Keratinocyte (primary cell): Measurements from ENCODE around the gene OR2L8. TPM values are rescaled to one million over a fixed set of nuclear protein-coding genes. Genes with fewer than 3 reads are reported as not detected.

Experiments
- DNase-seq: peaks from one replicate; pipeline ENCODE4 v3.0.0-alpha.2; 2011; ENCODE audit warnings: low read depth, missing footprints, low spot score
- FAIRE-seq: peaks from 2 replicates; lab custom pipeline; 2011; peaks lifted over from hg19 to GRCh38; lab: Jason Lieb, UNC
- H2AFZ ChIP-seq: 2 replicates; pipeline ENCODE4 v1.6.0; 2012; ENCODE audit warnings: low read length, control low read depth, inconsistent platforms; ENCODE audit not compliant: control insufficient read depth
- H3K27ac ChIP-seq: 2 replicates; pipeline ENCODE4 v1.5.1; 2011; ENCODE audit warnings: low read length; ENCODE audit not compliant: control insufficient read depth, insufficient read depth
- H3K27me3 ChIP-seq: 3 replicates; pipeline ENCODE4 v1.6.0; 2011; ENCODE audit warnings: low read length; ENCODE audit not compliant: control insufficient read depth, insufficient read depth; ENCODE audit errors: extremely low read depth
- H3K36me3 ChIP-seq, 2 experiments: 2 replicates in 1 of 2; 3 replicates in 1 of 2; pipeline ENCODE4 v1.5.1; 2011; ENCODE audit warnings: low read length in 2 of 2, mild to moderate bottlenecking in 1 of 2; ENCODE audit not compliant: control insufficient read depth in 2 of 2, insufficient read depth in 2 of 2; ENCODE audit errors: extremely low read depth in 1 of 2
- H3K4me1 ChIP-seq: 3 replicates; pipeline ENCODE4 v1.5.1; 2011; ENCODE audit warnings: low read length; ENCODE audit not compliant: control insufficient read depth, insufficient read depth; ENCODE audit errors: extremely low read depth
- H3K4me2 ChIP-seq: 3 replicates; pipeline ENCODE4 v1.6.0; 2011; ENCODE audit warnings: low read depth, low read length; ENCODE audit not compliant: control insufficient read depth, insufficient read depth; ENCODE audit errors: extremely low read depth
- H3K4me3 ChIP-seq, 3 experiments: fragments of 200-600 bp in 1 of 3; sonication (generic) in 1 of 3; 2 replicates in 2 of 3; 3 replicates in 1 of 3; pipeline ENCODE4 v1.5.1; 2011 to 2016; ENCODE audit warnings: low read length in 3 of 3, mild to moderate bottlenecking in 3 of 3, control low read depth in 2 of 3, inconsistent platforms in 1 of 3, low read depth in 1 of 3, mixed read lengths in 1 of 3, mixed run types in 1 of 3, moderate library complexity in 1 of 3; ENCODE audit not compliant: control insufficient read depth in 2 of 3, insufficient read depth in 2 of 3; ENCODE audit errors: extremely low read depth in 1 of 3
- H3K79me2 ChIP-seq: 2 replicates; pipeline ENCODE4 v1.6.0; 2012; ENCODE audit warnings: low read length; ENCODE audit not compliant: control insufficient read depth, insufficient read depth
- H3K9ac ChIP-seq: 3 replicates; pipeline ENCODE4 v1.6.0; 2011; ENCODE audit warnings: low read length; ENCODE audit not compliant: control insufficient read depth, insufficient read depth; ENCODE audit errors: extremely low read depth
- H3K9me1 ChIP-seq: 3 replicates; pipeline ENCODE4 v1.6.0; 2011; ENCODE audit warnings: low read length; ENCODE audit not compliant: control insufficient read depth, insufficient read depth; ENCODE audit errors: extremely low read depth
- H3K9me3 ChIP-seq: 2 replicates; pipeline ENCODE4 v1.5.1; 2012; ENCODE audit warnings: low read depth, low read length; ENCODE audit not compliant: control insufficient read depth
- H4K20me1 ChIP-seq: 3 replicates; pipeline ENCODE4 v1.6.0; 2011; ENCODE audit warnings: low read length; ENCODE audit not compliant: control insufficient read depth, insufficient read depth; ENCODE audit errors: extremely low read depth
- CTCF ChIP-seq, 3 experiments: IDR thresholded peaks in 1 of 3; conservative IDR thresholded peaks in 1 of 3; optimal IDR thresholded peaks in 1 of 3; 2 replicates in 2 of 3; 3 replicates in 1 of 3; pipeline versions ENCODE3 to v1.5.1; 2011; ENCODE audit warnings: low read length in 3 of 3, mild to moderate bottlenecking in 3 of 3, moderate library complexity in 2 of 3, control low read depth in 1 of 3, inconsistent platforms in 1 of 3; ENCODE audit not compliant: insufficient read depth in 2 of 3; ENCODE audit errors: extremely low read depth in 1 of 3
- EZH2 ChIP-seq: IDR thresholded peaks from one replicate; pipeline ENCODE4 v1.6.1; 2012; ENCODE audit warnings: inconsistent platforms, mild to moderate bottlenecking, low read length, moderate library complexity
- dilution Hi-C: fragments of 300-500 bp; cut with MboI; formaldehyde crosslinking; loops from one replicate; pipeline ENCODE4 v1.7.0; 2020; ENCODE audit warnings: low sequenced_read_pairs; ENCODE audit not compliant: extremely low pct_ligation_motif_present
- polyA plus RNA-seq, 5 experiments: library from polyadenylated mRNA; depleted of rRNA in 3 of 5; stranded (reverse) in 3 of 5; stranded (forward) in 1 of 5; unstranded in 1 of 5; fragments of >200 nt; gene quantifications; 1 replicate in 1 of 5; 2 replicates in 3 of 5; 3 replicates in 1 of 5; pipeline versions ENCODE4 v1.2.1 to v1.2.3, GENCODE V29; 2011 to 2012; ENCODE audit warnings: missing spikeins in 2 of 5, low read depth in 1 of 5, low replicate concordance in 1 of 5
- small RNA-seq, 3 experiments: library from RNA; depleted of rRNA; stranded (forward); fragments of <200 nt; gene quantifications; one replicate each; pipeline ENCODE3, GENCODE V24; 2012; ENCODE audit warnings: low read depth in 3 of 3, low replicate concordance in 1 of 3; ENCODE audit not compliant: insufficient read length in 3 of 3

OR2L8 gene
- polyA plus RNA-seq, 1 donor (not counting 4 experiments of a cell fraction or from before 2014, with no cell fraction given): not detected

- FAIRE-seq (no peak), DNase-seq (no peak)
- no peaks in the 10 kb centered on the region for H3K79me2 ChIP-seq
- H3K9me3 ChIP-seq: no peaks in the 10 kb centered on the region
- no peak overlapping the region for H3K9ac ChIP-seq
- no peaks in the 10 kb centered on the region for H3K27me3 ChIP-seq
- no peak overlapping the region for H3K4me2 ChIP-seq
- no peak overlapping the region for H2AFZ ChIP-seq
- H3K36me3 ChIP-seq: no peaks in the 10 kb centered on the region
- no peaks in the 10 kb centered on the region for H3K4me1 ChIP-seq
- no peak for TF ChIP-seq CTCF (optimal IDR thresholded peaks at IDR 0.05 in 1 of 3, IDR thresholded peaks at IDR 0.05 in 1 of 3, conservative IDR thresholded peaks at IDR 0.05 in 1 of 3; ENCODE audit: extremely low read depth in 1 of 3, insufficient read depth in 2 of 3, low read length in 3 of 3)
- TF ChIP-seq EZH2: no peak
- dilution Hi-C loops: no loop called here
- H3K4me3 ChIP-seq: no peak overlapping the region
- H3K9me1 ChIP-seq: no peaks in the 10 kb centered on the region
- H4K20me1 ChIP-seq: no peaks in the 10 kb centered on the region
- H3K27ac ChIP-seq: no peak overlapping the region
These were observed 50.2 kb downstream of the OR2L8 start for GRCh38 chr1:247998811-247999210.

Small RNA genes lying within 50 kb of the gene (small RNA-seq; reads per million reads assigned to genes)
- gene RF00019: 0 reads per million in 3 experiments

Other genes with a start within 250 kb of the OR2L8 start
- not detected in 3 replicates for gene OR6F1, start 232.2 kb upstream of the OR2L8 start, polyA plus RNA-seq
- not detected in 3 replicates for gene OR14K1, start 210.2 kb upstream of the OR2L8 start, polyA plus RNA-seq
- gene OR14A2, start 200.7 kb upstream of the OR2L8 start, polyA plus RNA-seq: not detected in 3 replicates
- gene OR1C1, start 188.3 kb upstream of the OR2L8 start, polyA plus RNA-seq: not detected in 3 replicates
- gene OR14A16, start 124.7 kb upstream of the OR2L8 start, polyA plus RNA-seq: not detected in 3 replicates
- not detected in 3 replicates for gene OR11L1, start 107.0 kb upstream of the OR2L8 start, polyA plus RNA-seq
- gene TRIM58, start 91.7 kb upstream of the OR2L8 start, polyA plus RNA-seq: 0.09 to 0.29 TPM (median 0.14 TPM) in 3 replicates
- gene OR2W3, start 53.3 kb upstream of the OR2L8 start, polyA plus RNA-seq: 0.08 to 0.21 TPM (median 0.18 TPM) in 3 replicates
- not detected in 3 replicates for gene OR2T8, start 28.6 kb upstream of the OR2L8 start, polyA plus RNA-seq
- not detected in 3 replicates for gene OR2AJ1, start 24.0 kb upstream of the OR2L8 start, polyA plus RNA-seq
- not detected in 3 replicates for gene OR2AK2, start 16.4 kb downstream of the OR2L8 start, polyA plus RNA-seq
- gene OR2L5, start 64.8 kb downstream of the OR2L8 start, polyA plus RNA-seq: not detected in 3 replicates
- 0.03 TPM in 1 of 3 replicates, not detected in the others for gene OR2L2, start 81.2 kb downstream of the OR2L8 start, polyA plus RNA-seq
- gene OR2L3, start 98.0 kb downstream of the OR2L8 start, polyA plus RNA-seq: not detected in 3 replicates
- gene OR2L13, start 146.3 kb downstream of the OR2L8 start, polyA plus RNA-seq: not detected in 3 replicates
- not detected in 3 replicates for gene OR2M5, start 196.3 kb downstream of the OR2L8 start, polyA plus RNA-seq
- gene OR2M2, start 226.0 kb downstream of the OR2L8 start, polyA plus RNA-seq: not detected in 3 replicates
- gene OR2M3, start 248.4 kb downstream of the OR2L8 start, polyA plus RNA-seq: not detected in 3 replicates